ENCODE results near the gene ALPK3. TPM values are rescaled to one million over a fixed set of nuclear protein-coding genes. Genes with fewer than 3 reads are reported as not detected.

ALPK3 gene
- total and polyA plus RNA-seq, 9 of the 15 experiments (the other 6 are each of a cell fraction or from before 2014, with no cell fraction given): 0.04 to 1.0 (median 0.07) TPM; not detected in 2

DNA sequence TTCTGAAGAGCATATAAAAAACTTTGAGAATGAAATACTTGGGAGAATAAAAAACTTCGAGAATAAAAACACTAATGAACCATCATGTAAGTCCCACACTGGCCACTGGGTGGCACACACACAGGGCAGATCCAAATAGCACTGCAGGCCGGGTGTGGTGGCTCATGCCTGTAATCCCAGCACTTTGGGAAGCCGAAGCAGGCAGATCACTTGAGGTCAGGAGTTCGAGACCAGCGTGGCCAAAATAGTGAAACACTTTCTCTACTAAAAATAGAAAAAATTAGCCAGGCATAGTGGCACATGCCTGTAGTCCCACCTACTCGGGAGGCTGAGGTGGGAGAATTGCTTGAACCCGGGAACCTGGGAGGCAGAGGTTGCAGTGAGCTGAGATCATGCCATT lies 28.5 kb downstream of the ALPK3 start (continued):
- TF ChIP-seq, protein P1, sequence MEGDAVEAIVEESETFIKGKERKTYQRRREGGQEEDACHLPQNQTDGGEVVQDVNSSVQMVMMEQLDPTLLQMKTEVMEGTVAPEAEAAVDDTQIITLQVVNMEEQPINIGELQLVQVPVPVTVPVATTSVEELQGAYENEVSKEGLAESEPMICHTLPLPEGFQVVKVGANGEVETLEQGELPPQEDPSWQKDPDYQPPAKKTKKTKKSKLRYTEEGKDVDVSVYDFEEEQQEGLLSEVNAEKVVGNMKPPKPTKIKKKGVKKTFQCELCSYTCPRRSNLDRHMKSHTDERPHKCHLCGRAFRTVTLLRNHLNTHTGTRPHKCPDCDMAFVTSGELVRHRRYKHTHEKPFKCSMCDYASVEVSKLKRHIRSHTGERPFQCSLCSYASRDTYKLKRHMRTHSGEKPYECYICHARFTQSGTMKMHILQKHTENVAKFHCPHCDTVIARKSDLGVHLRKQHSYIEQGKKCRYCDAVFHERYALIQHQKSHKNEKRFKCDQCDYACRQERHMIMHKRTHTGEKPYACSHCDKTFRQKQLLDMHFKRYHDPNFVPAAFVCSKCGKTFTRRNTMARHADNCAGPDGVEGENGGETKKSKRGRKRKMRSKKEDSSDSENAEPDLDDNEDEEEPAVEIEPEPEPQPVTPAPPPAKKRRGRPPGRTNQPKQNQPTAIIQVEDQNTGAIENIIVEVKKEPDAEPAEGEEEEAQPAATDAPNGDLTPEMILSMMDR (IDR thresholded peaks at IDR 0.05 in 2 of 3, conservative IDR thresholded peaks at IDR 0.05 in 1 of 3; ENCODE audit: insufficient read depth in 2 of 3, low read depth in 1 of 3, low read length in 3 of 3): peak; percentile 60 to 71 (median 62); a peak in 5 of 6 replicates

GRCh38 chr15:84846269-84846668 lies 29.1 kb downstream of the ALPK3 start:
- intact Hi-C loops (cut with micrococcal nuclease): loop anchor here (5.0 kb wide), 1 partner anchor 81 kb away; no protein-coding TSS in a partner anchor
- 71% methylated on average over 1 of the region's 1 CpG for WGBS (ENCODE audit: insufficient coverage, low coverage, missing lambda C conversion rate)
- BruUV-seq (replicated peaks): no TSS peak

More at GRCh38 chr15:84846269-84846668, 29.1 kb downstream of the ALPK3 start:
- Histone ChIP-seq H3K4me3 (no peak overlapping the region), H3K9me3 (replicated peaks; ENCODE audit: control insufficient read depth, insufficient read depth, low read depth, low read length) (peaks cover 8% of the 10 kb centered on the region), H3K4me1 (replicated peaks in 1 of 2; ENCODE audit: control insufficient read depth in 2 of 2, insufficient read depth in 2 of 2, low read length in 2 of 2) (no peaks in the 10 kb centered on the region; a peak in 1 of 5 replicates), H3K27ac (ENCODE audit: extremely low read depth, low read depth, low read length) (no peak overlapping the region), H4K20me1 (replicated peaks; ENCODE audit: control insufficient read depth, insufficient read depth, low read length) (no peaks in the 10 kb centered on the region), H2AFZ (ENCODE audit: low read depth, low read length) (no peak overlapping the region), H3K9ac (ENCODE audit: insufficient read depth in 1 of 2, low read depth in 2 of 2, low read length in 2 of 2) (no peak overlapping the region), H3K27me3 (ENCODE audit: control insufficient read depth in 2 of 2, insufficient read depth in 2 of 2, low read length in 2 of 2) (peaks cover 0 to 8% of the 10 kb centered on the region in 2 experiments; a peak in 3 of 5 replicates), H3K79me2 (ENCODE audit: control insufficient read depth, insufficient read depth, low read length) (no peaks in the 10 kb centered on the region), H3K36me3 (ENCODE audit: control insufficient read depth, insufficient read depth, low read length) (no peaks in the 10 kb centered on the region), H3K9me1 (ENCODE audit: control insufficient read depth, insufficient read depth, low read length) (no peaks in the 10 kb centered on the region), H3K4me2 (ENCODE audit: insufficient read depth, low read length) (no peak overlapping the region)
- POLR2A ChIA-PET: no interaction called here
- CTCF ChIA-PET (ENCODE audit: low intra/inter-chr PET ratio): no interaction called here
- no peak for ATAC-seq
- TF ChIP-seq HNRNPUL1 (IDR thresholded peaks at IDR 0.05; ENCODE audit: low read length) (no peak), ZNF184 (CRISPR knock-in tag; IDR thresholded peaks at IDR 0.05) (peak; percentile 78; the same call in 1 of the 2 replicates)
- no peak for FAIRE-seq
- in situ Hi-C loops (cut with MboI): no loop called here
- DNase-seq (ENCODE audit: extremely low read depth in 1 of 4, low spot score in 3 of 4): no peak

Data from K562 (cell line).